Hepatocyte (in vitro differentiated cells): Measurements from ENCODE around the gene PTH2R.

Source experiments
- EZH2phosphoT487 ChIP-seq: fragments of 200-600 bp; sonication (generic); IDR thresholded peaks from one replicate; pipeline ENCODE4 v1.6.1; 2018; ENCODE audit warnings: antibody characterized with exemption, mild to moderate bottlenecking, low read depth, moderate library complexity; ENCODE audit not compliant: unreplicated experiment, severe bottlenecking
- TF ChIP-seq, protein P1 (sequence below): fragments of 200-600 bp; sonication (generic); IDR thresholded peaks from 2 replicates; pipeline ENCODE4 v1.5.1; 2016; ENCODE audit warnings: antibody characterized with exemption, mild to moderate bottlenecking; ENCODE audit not compliant: poor library complexity

DNA sequence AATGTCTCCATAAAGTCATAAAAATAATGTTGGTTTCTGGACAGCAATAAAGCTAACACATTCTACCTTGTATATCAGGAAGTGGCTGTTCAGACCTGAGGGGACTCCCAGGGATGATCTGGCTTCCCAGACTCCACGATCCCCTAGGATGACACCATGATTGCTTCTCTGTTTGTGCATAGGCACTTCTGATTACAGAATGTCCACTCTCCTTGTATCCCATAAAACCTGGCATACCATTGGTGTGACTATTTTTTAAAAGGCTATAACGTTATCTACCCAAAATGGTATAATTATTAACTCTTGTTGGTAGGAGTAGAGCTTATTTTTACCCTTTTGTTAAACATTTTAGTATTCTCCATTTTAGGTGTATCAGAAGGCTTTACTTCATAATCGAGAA is 57.1 kb downstream of the PTH2R start:
- TF ChIP-seq, protein P1, sequence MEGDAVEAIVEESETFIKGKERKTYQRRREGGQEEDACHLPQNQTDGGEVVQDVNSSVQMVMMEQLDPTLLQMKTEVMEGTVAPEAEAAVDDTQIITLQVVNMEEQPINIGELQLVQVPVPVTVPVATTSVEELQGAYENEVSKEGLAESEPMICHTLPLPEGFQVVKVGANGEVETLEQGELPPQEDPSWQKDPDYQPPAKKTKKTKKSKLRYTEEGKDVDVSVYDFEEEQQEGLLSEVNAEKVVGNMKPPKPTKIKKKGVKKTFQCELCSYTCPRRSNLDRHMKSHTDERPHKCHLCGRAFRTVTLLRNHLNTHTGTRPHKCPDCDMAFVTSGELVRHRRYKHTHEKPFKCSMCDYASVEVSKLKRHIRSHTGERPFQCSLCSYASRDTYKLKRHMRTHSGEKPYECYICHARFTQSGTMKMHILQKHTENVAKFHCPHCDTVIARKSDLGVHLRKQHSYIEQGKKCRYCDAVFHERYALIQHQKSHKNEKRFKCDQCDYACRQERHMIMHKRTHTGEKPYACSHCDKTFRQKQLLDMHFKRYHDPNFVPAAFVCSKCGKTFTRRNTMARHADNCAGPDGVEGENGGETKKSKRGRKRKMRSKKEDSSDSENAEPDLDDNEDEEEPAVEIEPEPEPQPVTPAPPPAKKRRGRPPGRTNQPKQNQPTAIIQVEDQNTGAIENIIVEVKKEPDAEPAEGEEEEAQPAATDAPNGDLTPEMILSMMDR, result no peak
- no peak for TF ChIP-seq EZH2phosphoT487
